ENCODE results near the gene ADAM12. TPM values are rescaled to one million over a fixed set of nuclear protein-coding genes. Genes with fewer than 3 reads are reported as not detected.

Gene ADAM12
- total and polyA plus RNA-seq, 4 donors: 0.03 to 0.33 (median 0.19) TPM

DNA sequence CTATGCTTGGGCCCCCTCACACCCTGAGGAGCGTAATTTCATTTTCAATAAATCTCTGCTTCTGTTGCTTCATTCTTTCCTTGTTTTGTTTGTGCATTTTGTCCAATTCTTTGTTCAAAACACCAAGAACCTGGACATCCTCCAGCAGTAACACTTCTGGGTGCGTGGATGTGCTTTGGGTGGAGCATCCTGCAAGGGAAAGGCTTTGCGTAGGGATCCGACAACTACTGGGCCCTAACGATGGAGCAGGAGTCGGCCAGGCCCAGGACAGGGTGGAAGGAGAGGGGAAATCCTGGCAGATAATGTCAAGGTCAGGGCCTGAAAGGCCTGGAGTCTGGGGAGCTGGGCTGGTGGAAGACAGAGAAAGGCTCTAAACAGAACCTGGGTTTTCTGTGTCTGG is 231.8 kb downstream of the ADAM12 start (continued):
- TF ChIP-seq, protein P1, sequence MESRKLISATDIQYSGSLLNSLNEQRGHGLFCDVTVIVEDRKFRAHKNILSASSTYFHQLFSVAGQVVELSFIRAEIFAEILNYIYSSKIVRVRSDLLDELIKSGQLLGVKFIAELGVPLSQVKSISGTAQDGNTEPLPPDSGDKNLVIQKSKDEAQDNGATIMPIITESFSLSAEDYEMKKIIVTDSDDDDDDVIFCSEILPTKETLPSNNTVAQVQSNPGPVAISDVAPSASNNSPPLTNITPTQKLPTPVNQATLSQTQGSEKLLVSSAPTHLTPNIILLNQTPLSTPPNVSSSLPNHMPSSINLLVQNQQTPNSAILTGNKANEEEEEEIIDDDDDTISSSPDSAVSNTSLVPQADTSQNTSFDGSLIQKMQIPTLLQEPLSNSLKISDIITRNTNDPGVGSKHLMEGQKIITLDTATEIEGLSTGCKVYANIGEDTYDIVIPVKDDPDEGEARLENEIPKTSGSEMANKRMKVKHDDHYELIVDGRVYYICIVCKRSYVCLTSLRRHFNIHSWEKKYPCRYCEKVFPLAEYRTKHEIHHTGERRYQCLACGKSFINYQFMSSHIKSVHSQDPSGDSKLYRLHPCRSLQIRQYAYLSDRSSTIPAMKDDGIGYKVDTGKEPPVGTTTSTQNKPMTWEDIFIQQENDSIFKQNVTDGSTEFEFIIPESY (IDR thresholded peaks at IDR 0.05): no peak
- TF ChIP-seq YY1 (IDR thresholded peaks at IDR 0.05) (no peak), HNF4A (conservative IDR thresholded peaks at IDR 0.05) (no peak)

DNA sequence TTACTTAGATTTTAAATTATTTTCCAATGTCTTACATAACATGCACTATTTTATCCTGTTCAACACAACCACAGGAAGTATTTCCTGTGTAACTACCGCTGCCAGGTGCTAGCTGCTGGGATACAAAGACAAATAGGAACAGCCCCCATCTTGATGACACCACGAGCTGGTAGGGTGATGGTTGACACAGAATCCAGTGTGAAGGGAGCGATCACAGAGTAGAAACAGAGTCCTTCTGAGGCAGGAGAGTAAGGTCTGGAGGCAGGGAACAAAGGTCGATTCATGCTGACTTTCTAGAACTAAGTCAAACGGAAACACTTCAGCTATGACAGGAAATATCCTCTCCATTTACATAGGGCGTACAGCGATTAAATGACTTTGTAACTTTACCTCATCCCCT is 232.3 kb downstream of the ADAM12 start:
- H3K9me3 ChIP-seq (ENCODE audit: control insufficient read depth in 4 of 4, low read length in 3 of 4): no peaks in the 10 kb centered on the region
- no peak for DNase-seq (ENCODE audit: low spot score)
- H3K36me3 ChIP-seq (ENCODE audit: control insufficient read depth in 4 of 4, insufficient read depth in 3 of 4, low read depth in 1 of 4, low read length in 3 of 4): no peaks in the 10 kb centered on the region
- TF ChIP-seq, protein P2, sequence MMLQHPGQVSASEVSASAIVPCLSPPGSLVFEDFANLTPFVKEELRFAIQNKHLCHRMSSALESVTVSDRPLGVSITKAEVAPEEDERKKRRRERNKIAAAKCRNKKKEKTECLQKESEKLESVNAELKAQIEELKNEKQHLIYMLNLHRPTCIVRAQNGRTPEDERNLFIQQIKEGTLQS (IDR thresholded peaks at IDR 0.05): no peak
- TF ChIP-seq GABPA (IDR thresholded peaks at IDR 0.05 in 1 of 2, conservative IDR thresholded peaks at IDR 0.05 in 1 of 2) (no peak), JUND (IDR thresholded peaks at IDR 0.05) (no peak), HNF4A (conservative IDR thresholded peaks at IDR 0.05) (no peak), HNF4G (IDR thresholded peaks at IDR 0.05) (no peak)
- TF ChIP-seq, protein P1 (IDR thresholded peaks at IDR 0.05): no peak
- TF ChIP-seq, protein P3, sequence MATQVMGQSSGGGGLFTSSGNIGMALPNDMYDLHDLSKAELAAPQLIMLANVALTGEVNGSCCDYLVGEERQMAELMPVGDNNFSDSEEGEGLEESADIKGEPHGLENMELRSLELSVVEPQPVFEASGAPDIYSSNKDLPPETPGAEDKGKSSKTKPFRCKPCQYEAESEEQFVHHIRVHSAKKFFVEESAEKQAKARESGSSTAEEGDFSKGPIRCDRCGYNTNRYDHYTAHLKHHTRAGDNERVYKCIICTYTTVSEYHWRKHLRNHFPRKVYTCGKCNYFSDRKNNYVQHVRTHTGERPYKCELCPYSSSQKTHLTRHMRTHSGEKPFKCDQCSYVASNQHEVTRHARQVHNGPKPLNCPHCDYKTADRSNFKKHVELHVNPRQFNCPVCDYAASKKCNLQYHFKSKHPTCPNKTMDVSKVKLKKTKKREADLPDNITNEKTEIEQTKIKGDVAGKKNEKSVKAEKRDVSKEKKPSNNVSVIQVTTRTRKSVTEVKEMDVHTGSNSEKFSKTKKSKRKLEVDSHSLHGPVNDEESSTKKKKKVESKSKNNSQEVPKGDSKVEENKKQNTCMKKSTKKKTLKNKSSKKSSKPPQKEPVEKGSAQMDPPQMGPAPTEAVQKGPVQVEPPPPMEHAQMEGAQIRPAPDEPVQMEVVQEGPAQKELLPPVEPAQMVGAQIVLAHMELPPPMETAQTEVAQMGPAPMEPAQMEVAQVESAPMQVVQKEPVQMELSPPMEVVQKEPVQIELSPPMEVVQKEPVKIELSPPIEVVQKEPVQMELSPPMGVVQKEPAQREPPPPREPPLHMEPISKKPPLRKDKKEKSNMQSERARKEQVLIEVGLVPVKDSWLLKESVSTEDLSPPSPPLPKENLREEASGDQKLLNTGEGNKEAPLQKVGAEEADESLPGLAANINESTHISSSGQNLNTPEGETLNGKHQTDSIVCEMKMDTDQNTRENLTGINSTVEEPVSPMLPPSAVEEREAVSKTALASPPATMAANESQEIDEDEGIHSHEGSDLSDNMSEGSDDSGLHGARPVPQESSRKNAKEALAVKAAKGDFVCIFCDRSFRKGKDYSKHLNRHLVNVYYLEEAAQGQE (IDR thresholded peaks at IDR 0.05): no peak
- TF ChIP-seq, protein P4, sequence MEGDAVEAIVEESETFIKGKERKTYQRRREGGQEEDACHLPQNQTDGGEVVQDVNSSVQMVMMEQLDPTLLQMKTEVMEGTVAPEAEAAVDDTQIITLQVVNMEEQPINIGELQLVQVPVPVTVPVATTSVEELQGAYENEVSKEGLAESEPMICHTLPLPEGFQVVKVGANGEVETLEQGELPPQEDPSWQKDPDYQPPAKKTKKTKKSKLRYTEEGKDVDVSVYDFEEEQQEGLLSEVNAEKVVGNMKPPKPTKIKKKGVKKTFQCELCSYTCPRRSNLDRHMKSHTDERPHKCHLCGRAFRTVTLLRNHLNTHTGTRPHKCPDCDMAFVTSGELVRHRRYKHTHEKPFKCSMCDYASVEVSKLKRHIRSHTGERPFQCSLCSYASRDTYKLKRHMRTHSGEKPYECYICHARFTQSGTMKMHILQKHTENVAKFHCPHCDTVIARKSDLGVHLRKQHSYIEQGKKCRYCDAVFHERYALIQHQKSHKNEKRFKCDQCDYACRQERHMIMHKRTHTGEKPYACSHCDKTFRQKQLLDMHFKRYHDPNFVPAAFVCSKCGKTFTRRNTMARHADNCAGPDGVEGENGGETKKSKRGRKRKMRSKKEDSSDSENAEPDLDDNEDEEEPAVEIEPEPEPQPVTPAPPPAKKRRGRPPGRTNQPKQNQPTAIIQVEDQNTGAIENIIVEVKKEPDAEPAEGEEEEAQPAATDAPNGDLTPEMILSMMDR (IDR thresholded peaks at IDR 0.05; ENCODE audit: low read depth, low read length, missing input control): no peak
- 49% methylated on average over 7 of the region's 7 CpGs for WGBS
- no peaks in the 10 kb centered on the region for H3K27me3 ChIP-seq (ENCODE audit: control insufficient read depth in 4 of 4, insufficient read depth in 4 of 4, low read length in 3 of 4)
- no peaks in the 10 kb centered on the region for H3K4me1 ChIP-seq (ENCODE audit: control insufficient read depth in 4 of 4, insufficient read depth in 4 of 4, low read length in 3 of 4)
- no peak overlapping the region for H3K4me3 ChIP-seq (ENCODE audit: low read depth in 1 of 3, low read length in 3 of 3)
- no peak overlapping the region for H3K9ac ChIP-seq (ENCODE audit: low read depth in 1 of 2, low read length in 2 of 2)
- no peak overlapping the region for H3K27ac ChIP-seq (ENCODE audit: low read depth in 1 of 2, low read length in 2 of 2)

DNA sequence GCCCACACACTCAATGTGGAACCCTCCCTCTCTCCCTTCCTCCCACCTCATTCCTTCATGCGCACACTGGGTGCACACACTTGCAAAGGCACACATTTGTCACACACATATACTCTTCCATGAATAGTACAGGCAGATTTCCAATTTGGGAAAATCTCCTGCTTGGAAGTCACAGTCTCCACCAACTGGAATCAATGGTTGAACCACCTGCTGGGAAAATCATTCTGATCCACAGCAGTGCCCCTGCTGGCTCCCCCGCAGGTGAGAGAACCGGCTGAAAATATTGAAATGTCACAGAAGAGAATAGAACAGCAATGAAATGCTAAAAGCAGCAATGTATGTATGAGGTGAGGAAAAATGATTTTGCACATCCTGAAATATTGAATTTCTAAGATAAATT is 232.7 kb downstream of the ADAM12 start:
- no peaks in the 10 kb centered on the region for H3K36me3 ChIP-seq (ENCODE audit: control insufficient read depth in 4 of 4, insufficient read depth in 3 of 4, low read depth in 1 of 4, low read length in 3 of 4)
- H3K9ac ChIP-seq (ENCODE audit: low read depth in 1 of 2, low read length in 2 of 2): no peak overlapping the region
- no peaks in the 10 kb centered on the region for H3K4me1 ChIP-seq (ENCODE audit: control insufficient read depth in 4 of 4, insufficient read depth in 4 of 4, low read length in 3 of 4)
- 69% methylated on average over 3 of the region's 3 CpGs for WGBS
- H3K4me3 ChIP-seq (ENCODE audit: low read depth in 1 of 3, low read length in 3 of 3): no peak overlapping the region
- no peaks in the 10 kb centered on the region for H3K27me3 ChIP-seq (ENCODE audit: control insufficient read depth in 4 of 4, insufficient read depth in 4 of 4, low read length in 3 of 4)
- DNase-seq (ENCODE audit: low spot score): no peak
- peaks cover 0 to 2% (median 0%) of the 10 kb centered on the region in 4 donors for H3K9me3 ChIP-seq (ENCODE audit: control insufficient read depth in 4 of 4, low read length in 3 of 4)
- no peak overlapping the region for H3K27ac ChIP-seq (ENCODE audit: low read depth in 1 of 2, low read length in 2 of 2)
- no peak for TF ChIP-seq GABPA (IDR thresholded peaks at IDR 0.05 in 1 of 2, conservative IDR thresholded peaks at IDR 0.05 in 1 of 2)
- TF ChIP-seq EGR1 (IDR thresholded peaks at IDR 0.05; ENCODE audit: low read depth in 2 of 2): no peak
- no peak for TF ChIP-seq NR2F2 (IDR thresholded peaks at IDR 0.05)
- TF ChIP-seq SP1 (IDR thresholded peaks at IDR 0.05): no peak
- TF ChIP-seq, protein P5, sequence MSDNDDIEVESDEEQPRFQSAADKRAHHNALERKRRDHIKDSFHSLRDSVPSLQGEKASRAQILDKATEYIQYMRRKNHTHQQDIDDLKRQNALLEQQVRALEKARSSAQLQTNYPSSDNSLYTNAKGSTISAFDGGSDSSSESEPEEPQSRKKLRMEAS (IDR thresholded peaks at IDR 0.05): no peak
- TF ChIP-seq, protein P3 (IDR thresholded peaks at IDR 0.05): no peak
- no peak for TF ChIP-seq HNF4G (IDR thresholded peaks at IDR 0.05)
- TF ChIP-seq FOXA2 (IDR thresholded peaks at IDR 0.05): no peak
- TF ChIP-seq, protein P2 (IDR thresholded peaks at IDR 0.05): no peak
- TF ChIP-seq JUND (IDR thresholded peaks at IDR 0.05): no peak
- no peak for TF ChIP-seq RXRA (IDR thresholded peaks at IDR 0.05)

All from liver (tissue), 9 donors.